NCI-H774 (cell line): Measurements from ENCODE around the gene AMMECR1L.
"Not testable (repeated sequence)": the region's sequence is repeated elsewhere in the genome, so short reads cannot be mapped to it uniquely, and the experiment has no call there.

Experiments
- DNase-seq: peaks from one replicate; lab custom pipeline; 2025; lab: John Stamatoyannopoulos, UW

AMMECR1L gene

GRCh38 chr2:127841466-127842178, 44.1 kb downstream of the AMMECR1L start:
- no peak for DNase-seq

GRCh38 chr2:127840893-127841292, 44.9 kb downstream of the AMMECR1L start:
- no peak for DNase-seq

- DNase-seq = no peak
Observed at GRCh38 chr2:127834951-127835350, 50.8 kb downstream of the AMMECR1L start.

GRCh38 chr2:127829845-127830246, 55.9 kb downstream of the AMMECR1L start:
- no peak for DNase-seq

GRCh38 chr2:127826708-127827107, 59.0 kb downstream of the AMMECR1L start:
- not testable (repeated sequence) for DNase-seq

GRCh38 chr2:127826047-127826446, 59.7 kb downstream of the AMMECR1L start:
- no peak for DNase-seq

- DNase-seq = no peak
Observed at GRCh38 chr2:127820080-127820668, 65.6 kb downstream of the AMMECR1L start.

GRCh38 chr2:127818794-127819425, 66.8 kb downstream of the AMMECR1L start:
- no peak for DNase-seq

GRCh38 chr2:127818241-127818640, 67.5 kb downstream of the AMMECR1L start:
- DNase-seq = no peak

GRCh38 chr2:127814677-127815076, 71.1 kb downstream of the AMMECR1L start:
- DNase-seq = no peak

GRCh38 chr2:127812441-127812840, 73.3 kb downstream of the AMMECR1L start:
- not testable (repeated sequence) for DNase-seq
